ENCODE measurements around the gene KIF1C. TPM values are rescaled to one million over a fixed set of nuclear protein-coding genes. Genes with fewer than 3 reads are reported as not detected.

Gene KIF1C
- total RNA-seq, 1 experiment from 2014 or later, result 121 TPM

DNA sequence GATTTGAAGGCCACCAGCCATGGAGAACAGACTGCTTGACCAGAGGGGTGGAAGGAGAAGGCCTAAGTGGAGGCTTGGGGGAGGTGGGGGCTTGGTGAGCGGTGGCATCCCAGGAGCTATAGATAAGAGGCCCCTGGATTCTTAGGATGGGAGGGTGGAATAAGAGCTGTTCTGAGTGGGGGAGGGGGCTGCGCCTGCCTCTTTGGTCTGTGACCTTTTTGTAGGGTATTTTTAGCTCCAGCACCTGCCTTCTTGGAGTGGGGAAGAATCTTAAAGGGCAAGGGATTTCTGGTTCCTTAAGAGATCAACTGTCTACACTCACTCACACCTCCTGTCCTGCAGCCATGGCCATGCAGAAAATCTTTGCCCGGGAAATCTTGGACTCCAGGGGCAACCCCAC, 46.3 kb upstream of the KIF1C start:
- H3K9ac ChIP-seq (ENCODE audit: low read length), result peak overlapping the region; percentile 97
- ChIA-PET CTCF (no interaction called here), POLR2A (interaction anchor here (1.7 to 3.0 kb wide), 2 partner anchors 11 to 16 kb away, joined by 8 to 22 read pairs; partner anchors contain the start of genes RNF167, SLC25A11 and SPAG7), RAD21 (ENCODE audit: low non-redundant PET in 1 of 2, low total read pairs in 2 of 2, uncharacterized antibody in 2 of 2, unreplicated experiment in 2 of 2) (no interaction called here)
- H3K4me1 ChIP-seq (ENCODE audit: control insufficient read depth in 1 of 2, insufficient read depth in 2 of 2, low read length in 2 of 2), result peaks cover 17 to 50% of the 10 kb centered on the region in 2 experiments
- no peak overlapping the region for H2AFZ ChIP-seq (ENCODE audit: low read depth, low read length, poor library complexity, severe bottlenecking)
- H4K20me1 ChIP-seq (ENCODE audit: insufficient read depth), result peaks cover 7% of the 10 kb centered on the region; the same call in 1 of the 2 replicates
- intact Hi-C loops (cut with micrococcal nuclease), result no loop called here
- H3K4me2 ChIP-seq (ENCODE audit: low read length), result peak overlapping the region; percentile 100
- peaks cover 31% of the 10 kb centered on the region for H3K79me2 ChIP-seq (ENCODE audit: insufficient read depth, low read length)
- DNase-seq (ENCODE audit: low read depth, low spot score) (no peak), ATAC-seq (no peak)
- TF ChIP-seq, protein P1, sequence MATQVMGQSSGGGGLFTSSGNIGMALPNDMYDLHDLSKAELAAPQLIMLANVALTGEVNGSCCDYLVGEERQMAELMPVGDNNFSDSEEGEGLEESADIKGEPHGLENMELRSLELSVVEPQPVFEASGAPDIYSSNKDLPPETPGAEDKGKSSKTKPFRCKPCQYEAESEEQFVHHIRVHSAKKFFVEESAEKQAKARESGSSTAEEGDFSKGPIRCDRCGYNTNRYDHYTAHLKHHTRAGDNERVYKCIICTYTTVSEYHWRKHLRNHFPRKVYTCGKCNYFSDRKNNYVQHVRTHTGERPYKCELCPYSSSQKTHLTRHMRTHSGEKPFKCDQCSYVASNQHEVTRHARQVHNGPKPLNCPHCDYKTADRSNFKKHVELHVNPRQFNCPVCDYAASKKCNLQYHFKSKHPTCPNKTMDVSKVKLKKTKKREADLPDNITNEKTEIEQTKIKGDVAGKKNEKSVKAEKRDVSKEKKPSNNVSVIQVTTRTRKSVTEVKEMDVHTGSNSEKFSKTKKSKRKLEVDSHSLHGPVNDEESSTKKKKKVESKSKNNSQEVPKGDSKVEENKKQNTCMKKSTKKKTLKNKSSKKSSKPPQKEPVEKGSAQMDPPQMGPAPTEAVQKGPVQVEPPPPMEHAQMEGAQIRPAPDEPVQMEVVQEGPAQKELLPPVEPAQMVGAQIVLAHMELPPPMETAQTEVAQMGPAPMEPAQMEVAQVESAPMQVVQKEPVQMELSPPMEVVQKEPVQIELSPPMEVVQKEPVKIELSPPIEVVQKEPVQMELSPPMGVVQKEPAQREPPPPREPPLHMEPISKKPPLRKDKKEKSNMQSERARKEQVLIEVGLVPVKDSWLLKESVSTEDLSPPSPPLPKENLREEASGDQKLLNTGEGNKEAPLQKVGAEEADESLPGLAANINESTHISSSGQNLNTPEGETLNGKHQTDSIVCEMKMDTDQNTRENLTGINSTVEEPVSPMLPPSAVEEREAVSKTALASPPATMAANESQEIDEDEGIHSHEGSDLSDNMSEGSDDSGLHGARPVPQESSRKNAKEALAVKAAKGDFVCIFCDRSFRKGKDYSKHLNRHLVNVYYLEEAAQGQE (IDR thresholded peaks at IDR 0.05; ENCODE audit: low read depth), result no peak
- TF ChIP-seq FOSL1 (IDR thresholded peaks at IDR 0.05; ENCODE audit: low read depth) (no peak), YY1 (IDR thresholded peaks at IDR 0.05; ENCODE audit: extremely low read depth, insufficient replicate concordance, low read depth, low read length) (no peak), CEBPB (IDR thresholded peaks at IDR 0.05; ENCODE audit: low read depth) (no peak), EZH2phosphoT487 (IDR thresholded peaks at IDR 0.05; ENCODE audit: borderline replicate concordance) (no peak)
- peak overlapping the region in 1 of 2 experiments; percentile 96; a peak in 2 of 4 replicates for H3K4me3 ChIP-seq (replicated peaks in 1 of 2; ENCODE audit: low read depth in 1 of 2, low read length in 2 of 2)
- peaks cover 0 to 10% of the 10 kb centered on the region in 2 experiments; a peak in 1 of 4 replicates for H3K36me3 ChIP-seq (ENCODE audit: control insufficient read depth in 1 of 2, insufficient read depth in 2 of 2, low read length in 2 of 2)
- H3K27me3 ChIP-seq (ENCODE audit: insufficient read depth, low read length), result no peaks in the 10 kb centered on the region
- peak overlapping the region; percentile 99 for H3K27ac ChIP-seq (ENCODE audit: low read depth, low read length)
- no peaks in the 10 kb centered on the region for H3K9me3 ChIP-seq (ENCODE audit: control insufficient read depth in 1 of 2, insufficient read depth in 1 of 2, low read depth in 1 of 2, low read length in 2 of 2)
- BruUV-seq (replicated peaks), result no TSS peak
- no peaks in the 10 kb centered on the region for H3K9me2 ChIP-seq (ENCODE audit: insufficient read depth)
